ENCODE data around the gene CABLES1.
A peak's percentile ranks its signal among the peaks of the same experiment; 100 is the strongest.

Gene CABLES1

DNA sequence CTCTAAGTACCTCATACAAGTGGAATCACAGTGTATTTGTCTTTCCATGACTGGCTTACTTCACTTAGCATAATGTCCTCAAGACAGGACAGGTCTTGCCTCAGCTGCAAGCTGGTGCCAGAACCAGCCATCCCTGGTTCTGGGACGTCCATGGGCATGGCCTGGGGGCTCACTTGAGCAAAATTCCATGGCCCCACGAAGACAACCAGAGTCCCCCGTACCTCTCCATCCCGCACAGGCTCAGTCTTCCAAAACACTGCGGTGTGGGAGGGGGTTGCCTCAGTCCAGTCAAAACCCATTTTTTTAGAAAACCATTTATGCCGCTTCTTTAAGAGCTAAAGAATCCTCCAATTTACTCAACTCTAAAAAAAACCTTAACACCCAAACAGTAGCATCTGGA, 21.7 kb upstream of the CABLES1 start:
- DNase-seq = no peak

DNA sequence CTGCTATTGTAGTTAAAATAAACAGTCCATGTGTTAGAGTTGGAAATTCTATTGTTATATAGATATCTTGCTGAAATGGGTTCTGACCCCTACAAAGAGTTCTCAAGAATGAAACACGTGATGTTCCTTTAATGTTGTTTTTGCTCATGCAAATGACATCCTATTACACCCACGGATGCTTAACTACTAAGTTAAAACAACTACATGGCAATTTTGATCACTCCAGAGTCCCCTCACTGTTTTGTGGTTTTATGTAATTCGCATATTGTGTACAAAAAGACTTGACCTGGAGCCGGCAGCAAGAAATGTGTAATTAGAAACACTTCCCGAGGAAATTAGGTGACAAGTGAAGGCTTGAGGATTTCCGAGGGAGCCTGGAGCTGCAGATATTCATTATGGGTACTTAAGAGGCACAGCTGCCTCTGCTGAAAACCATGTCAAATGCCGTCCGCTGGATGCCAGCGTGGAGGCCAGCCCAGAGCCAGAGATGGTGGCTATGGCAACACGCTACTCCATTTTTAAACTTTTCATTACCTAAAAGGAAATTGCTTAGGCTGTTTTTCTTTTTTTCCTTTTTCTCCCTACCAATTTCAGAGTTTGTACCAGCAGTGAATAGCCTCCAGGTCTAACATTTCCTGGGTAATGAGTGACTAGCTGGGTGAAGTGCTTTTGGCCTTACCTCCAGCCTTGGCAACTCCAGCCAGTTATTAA, 21.0 kb upstream of the CABLES1 start:
- DNase-seq = no peak

DNA sequence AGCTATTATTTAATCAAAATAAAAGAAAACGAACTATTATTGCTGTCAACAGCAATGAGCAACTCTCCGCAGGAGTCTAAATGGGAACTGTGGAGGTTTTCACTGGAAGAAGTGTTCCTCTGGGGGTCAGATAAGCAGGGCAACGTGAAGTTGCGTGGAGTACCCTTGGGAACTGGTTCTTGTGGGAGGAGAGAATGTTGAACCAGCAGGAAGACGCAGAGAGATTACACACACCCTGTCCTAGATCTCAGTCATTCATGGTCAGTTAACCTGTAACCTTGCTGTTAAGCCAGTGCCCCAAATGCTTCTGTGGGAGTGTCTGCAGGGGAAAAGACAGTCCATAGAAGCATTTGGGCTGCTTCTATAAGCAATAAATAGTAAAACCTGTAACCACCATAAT, 20.4 kb upstream of the CABLES1 start:
- no peak for DNase-seq

DNA sequence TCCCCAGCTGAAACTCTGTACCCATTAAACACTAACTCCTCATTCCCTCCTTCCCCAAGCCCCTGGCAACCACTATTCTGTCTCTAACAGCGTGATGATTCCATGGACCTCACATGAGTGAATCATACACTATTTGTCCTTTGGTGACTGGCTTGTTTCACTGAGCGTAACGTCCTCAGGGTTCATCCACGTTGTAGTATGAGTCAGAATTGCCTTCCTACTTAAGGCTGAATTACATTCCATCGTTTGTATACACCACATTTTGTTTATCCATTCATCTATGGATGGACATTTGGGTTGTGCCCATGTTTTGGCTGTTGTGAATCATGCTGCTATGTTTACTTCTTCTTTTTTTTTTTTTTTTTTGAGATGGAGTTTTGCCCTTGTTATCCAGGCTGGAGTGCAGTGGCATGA, 19.6 kb upstream of the CABLES1 start:
- DNase-seq = no peak

DNA sequence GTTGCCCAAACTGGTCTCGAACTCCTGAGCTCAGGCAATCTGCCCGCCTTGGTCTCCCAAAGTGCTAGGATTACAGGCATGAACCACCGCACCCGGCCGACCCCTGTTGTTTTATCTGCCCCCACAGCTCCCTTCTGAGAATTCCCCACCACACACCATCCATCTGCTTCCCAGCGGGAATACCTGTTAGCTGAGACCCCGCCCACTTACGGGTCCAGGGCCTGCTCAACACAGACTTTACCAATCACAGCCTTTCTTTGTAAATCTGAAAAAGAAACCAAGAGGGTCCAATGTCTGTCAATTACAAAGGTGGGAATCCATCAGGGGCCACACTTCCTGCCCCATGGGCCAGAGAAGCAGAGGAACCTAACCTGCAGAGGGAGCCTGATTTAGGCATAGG, 14.2 kb upstream of the CABLES1 start:
- no peak for DNase-seq

DNA sequence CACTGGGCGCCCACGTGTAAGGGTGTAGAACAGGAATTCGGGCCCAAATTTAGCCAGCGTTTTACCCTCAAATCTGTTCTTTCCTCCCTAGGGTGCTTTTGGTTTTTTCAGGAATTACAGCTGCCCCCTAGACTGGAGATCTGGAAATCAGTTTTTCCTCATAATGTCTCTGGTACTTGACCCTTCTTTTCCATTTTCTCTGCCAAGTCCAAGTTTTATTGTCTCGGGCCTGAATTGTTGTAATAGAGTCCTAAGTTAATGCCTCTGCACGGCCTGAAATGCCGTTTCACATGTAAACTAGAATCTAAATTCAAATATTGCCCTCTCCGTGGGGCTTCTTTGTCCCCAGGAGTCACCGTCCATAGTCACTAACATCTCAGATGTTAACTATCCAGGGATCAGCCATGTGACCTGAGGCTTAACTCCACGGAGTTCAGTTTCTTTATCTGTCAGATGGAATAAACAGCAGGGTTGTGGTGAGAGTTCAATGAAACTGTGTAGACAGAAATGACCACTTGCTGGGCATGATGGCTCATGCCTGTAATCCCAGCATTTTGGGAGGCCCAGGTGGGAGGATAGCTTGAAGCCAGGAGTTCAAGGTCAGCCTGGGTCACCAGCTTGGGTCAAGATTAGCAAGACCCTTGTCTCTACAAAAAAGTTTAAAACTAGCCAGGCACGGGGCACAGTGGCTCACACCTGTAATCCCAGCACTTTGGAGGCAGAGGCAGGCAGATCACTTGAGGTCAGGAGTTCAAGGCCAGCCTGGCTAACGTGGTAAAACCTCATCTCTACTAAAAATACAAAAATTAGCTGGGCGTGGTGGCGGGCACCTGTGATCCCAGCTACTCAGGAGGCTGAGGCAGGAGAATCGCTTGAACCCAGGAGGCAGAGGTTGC, 12.7 kb upstream of the CABLES1 start:
- DNase-seq = no peak

DNA sequence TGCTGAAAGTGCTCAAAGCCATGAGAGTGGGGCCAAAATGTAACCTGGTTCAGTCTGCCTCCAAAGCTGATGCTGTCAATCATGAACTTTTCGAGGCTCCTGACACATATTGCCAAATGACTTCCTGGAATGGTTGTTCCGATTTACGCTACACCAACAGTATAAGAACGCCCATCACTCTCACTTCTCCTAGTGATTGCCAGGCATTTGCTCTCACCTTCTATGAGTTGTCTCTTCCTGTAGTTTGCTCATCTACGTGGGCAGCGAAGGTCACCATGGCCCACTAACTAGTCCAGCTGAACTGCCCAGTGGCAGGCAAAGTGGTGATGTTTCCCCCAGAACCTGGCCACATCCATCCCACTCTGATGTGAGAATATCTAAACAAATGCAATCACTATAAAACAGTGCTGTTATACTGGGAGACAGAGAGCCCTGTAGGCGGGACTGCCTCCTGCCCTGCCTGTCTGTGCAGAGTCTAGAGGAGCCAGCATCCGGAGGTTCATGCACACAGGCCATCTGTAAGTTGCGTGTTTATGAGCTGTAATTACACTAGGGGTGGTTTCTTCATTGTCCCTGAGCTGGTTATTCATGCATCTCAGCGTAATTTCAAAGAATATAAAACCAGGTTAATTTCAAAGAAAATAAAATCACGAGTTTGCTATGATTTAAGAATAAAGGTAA, 8.8 kb upstream of the CABLES1 start:
- DNase-seq = no peak

DNA sequence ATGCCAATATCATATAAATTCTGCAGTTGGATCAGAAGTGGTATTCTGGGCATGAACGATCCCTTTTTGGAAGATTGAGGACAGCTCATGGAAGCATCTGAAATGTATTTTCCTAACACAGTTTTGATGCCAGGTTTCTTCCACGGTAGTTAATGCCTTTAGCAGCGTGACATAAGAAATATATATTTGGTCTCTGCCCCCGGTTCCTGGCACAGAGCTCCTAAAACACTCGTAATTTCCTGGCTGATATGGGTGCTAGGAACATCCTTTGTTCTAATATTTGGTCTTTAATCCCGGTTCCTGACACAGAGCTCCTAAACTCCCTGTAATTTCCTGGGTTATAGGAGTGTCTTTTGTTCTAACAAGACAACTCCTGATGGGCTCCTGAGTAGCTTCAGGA, 8.2 kb upstream of the CABLES1 start:
- DNase-seq = no peak

DNA sequence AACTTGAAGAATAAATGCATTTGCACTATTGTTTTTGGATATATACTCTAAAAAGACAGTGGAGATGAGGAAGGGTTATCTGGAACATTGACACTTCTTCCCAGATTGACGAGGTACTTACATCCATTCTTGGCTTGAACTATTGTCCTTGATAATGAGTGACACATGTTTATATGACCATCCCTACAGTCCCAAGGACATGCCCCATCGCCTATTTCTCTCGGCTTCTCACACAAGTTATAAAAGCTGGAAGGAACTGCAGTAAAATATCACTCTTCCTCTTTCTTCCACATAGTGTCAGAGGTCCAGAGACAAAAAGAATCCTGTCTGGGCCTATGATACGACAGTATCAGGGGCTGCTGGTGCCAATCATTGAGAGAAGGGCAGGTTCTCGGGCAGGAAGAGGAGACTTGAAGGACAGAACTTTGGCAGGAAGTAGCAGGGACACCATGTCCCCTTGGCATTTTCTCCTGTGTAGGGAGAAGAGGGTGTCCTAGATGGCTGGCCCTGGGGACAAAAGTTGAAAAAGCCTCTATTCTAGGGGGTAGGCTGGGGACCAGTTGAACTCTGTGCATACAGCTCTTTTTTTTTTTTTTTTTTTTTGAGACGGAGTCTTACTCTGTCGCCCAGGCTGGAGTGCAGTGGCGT, 5.8 kb upstream of the CABLES1 start:
- DNase-seq = no peak

DNA sequence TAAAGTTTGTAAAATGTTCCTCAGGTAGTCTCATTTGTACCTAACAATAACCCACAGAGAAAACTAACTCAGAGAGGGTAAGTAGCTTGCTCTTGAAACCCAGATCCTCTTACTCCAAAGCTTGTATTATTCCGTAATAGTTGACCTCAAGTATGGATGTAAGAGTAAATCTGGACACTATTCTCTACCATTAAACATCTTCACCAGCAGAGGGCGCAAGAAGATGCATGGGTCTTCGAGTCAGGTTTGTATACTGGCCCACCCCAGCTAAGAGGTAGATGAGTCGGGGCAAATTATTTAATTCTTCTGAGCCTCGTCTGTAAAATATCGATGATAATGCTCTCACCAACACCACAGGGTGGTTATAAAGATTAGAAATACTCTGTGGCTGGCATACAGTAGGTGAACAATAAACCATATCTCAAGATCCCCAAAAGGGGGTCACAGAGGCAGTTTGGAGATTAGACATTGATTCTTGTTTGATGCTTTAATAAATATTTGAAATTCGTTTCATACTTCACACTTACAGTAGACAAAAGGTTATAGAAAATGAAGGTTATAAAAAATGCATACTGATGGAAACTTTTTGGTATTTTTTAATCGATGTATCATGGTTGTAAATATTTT, 3.5 kb upstream of the CABLES1 start:
- peak; percentile 67 for DNase-seq

DNA sequence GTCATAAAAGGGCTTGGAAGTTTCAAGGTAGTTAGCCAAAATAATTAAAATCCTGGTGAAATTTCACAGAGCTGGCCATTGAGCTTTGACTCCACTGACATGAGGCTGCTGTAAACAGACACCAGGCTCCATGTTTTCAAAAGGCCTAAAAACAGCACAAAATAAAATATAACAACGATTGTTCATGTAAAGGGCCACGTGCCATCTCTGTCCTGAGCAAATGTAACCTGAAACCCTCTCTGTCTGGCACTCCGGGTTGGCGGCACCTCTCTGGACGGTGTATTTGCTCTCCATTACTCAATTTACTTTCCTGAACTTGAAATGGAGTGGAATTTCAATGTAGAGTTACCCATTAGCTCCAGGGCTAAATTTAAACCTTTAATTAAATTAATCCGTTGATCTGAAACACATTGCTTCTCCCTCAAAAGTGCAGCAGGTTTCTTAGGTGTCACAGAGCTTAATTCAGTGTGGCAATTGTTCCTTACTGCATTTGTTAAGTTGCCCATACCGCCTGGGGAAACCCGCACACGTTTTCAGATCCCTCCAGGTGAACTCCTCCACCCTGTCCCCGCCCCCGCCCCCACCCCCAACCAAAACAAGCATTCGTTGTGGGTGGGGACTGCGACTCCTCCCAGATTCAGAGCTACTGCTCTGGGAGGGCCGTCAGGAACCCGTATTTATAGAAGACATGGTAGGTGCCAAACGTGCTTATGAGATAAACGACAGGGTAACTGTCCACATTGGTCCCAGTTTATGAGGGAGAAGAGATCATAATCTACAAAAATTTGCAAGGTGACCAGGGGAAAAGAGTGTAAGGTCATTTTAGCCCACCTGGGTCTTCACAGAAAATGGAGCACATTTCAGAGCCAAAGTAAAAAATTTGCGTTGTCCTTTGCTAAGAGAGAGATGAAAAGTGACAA, 1.2 kb upstream of the CABLES1 start:
- DNase-seq = peak; percentile 59

DNA sequence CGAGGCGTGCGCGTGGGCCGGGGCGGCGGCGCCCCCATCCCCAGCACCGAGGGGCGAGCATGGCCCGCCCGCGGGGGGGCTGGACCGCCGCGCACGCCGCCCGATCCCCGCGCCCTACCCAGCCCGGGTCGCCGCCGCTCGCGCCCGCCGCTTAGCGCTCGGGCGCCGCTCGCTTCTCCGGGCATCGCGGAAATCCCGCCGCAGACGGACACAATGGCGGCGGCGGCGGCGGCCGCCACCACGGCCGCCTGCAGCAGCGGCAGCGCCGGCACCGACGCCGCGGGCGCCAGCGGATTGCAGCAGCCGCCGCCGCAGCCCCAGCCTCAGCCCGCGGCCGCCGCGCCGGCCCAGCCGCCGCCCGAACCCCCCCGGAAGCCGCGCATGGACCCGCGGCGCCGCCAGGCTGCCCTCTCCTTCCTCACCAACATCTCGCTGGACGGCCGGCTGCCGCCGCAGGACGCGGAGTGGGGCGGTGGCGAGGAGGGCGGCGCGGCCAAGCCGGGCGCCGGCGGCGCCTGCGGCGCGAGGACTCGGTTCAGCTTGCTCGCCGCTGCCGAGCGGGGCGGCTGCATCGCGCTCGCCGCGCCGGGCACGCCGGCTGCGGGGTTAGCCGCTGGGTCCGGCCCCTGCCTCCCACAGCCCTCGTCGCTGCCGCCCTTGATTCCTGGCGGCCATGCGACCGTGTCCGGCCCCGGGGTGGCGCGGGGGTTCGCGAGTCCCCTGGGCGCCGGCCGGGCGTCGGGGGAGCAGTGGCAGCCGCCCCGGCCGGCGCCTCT, 453 bp downstream of the CABLES1 start:
- peak; percentile 37 for DNase-seq

DNA sequence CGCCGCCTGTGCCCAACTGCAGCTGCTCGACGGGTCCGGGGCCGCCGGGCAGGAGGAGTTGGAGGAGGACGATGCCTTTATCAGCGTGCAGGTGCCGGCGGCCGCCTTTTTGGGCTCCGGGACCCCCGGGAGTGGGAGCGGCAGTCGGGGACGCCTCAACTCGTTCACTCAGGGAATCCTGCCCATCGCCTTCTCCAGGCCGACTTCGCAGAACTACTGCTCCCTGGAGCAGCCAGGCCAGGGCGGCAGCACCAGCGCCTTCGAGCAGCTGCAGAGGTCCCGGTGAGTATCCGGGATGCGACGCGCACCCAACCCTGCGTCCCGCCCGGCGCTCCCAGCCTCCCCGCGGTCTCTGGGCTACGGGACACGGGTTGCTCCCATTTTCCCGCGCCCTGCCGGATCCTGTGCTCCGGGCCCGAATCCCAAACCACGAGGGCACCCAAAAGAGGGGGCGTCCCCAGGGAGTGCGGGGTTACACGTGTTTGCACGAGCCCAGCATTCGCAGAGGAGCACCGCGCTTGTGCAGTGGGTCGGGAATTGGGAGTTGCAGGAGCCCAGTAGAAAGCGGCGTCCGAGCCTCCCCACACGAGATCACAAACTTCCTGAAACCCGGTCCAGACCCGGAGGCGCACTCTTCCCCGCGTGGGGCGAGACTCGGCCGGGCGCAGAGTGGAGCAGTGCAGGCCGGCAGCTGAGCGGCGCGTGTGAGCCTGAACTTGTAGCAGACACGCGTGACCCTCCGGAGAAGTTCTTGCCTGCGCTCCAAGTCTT, 1.2 kb downstream of the CABLES1 start:
- DNase-seq = peak; percentile 37

DNA sequence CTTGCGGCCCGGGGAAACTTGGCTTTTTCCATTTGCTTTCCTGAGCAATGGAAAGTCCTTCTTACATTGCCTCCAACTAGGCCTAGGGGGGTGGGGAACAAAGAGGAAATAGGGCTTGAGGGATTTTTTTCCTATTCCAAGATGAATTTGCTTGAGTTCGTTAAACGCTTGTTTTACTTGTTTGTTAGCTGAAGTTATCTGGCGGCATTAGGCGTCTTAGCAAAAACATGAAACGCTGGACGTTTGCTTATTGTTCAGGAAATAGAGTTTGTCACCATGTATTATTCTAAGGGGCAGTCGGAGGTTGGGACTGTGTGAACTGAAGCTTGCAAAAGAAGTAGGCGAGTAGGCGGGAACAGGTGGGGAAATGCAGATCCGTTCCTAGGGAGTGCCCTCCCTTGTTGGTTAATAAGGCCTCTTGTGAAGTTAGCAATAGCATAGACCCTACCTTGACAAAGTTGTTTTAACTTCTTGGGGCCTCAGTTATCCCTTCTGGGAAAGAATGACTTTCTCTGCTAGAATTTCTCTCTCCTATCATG, 1.9 kb downstream of the CABLES1 start:
- no peak for DNase-seq

DNA sequence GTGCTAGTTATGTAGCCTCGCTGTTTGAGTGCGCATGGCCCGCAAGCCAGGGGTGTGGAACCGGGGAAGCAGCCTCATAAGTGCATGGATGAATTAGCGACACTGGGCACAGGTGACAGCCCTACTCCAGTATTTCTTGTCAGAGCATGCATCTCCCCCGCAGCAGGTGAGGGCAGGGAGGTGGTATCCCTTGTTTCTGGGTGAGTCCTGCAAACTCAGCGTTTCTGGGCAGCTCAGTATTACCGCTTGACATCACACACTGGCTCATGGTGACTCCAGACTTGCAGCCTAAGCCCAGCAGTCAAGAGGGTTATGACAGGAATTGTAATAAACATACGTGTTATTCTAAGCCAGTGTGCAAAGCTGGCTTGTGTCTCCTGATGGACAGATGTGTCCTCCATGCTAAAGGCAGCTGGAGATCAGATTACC, 2.5 kb downstream of the CABLES1 start:
- DNase-seq = no peak

DNA sequence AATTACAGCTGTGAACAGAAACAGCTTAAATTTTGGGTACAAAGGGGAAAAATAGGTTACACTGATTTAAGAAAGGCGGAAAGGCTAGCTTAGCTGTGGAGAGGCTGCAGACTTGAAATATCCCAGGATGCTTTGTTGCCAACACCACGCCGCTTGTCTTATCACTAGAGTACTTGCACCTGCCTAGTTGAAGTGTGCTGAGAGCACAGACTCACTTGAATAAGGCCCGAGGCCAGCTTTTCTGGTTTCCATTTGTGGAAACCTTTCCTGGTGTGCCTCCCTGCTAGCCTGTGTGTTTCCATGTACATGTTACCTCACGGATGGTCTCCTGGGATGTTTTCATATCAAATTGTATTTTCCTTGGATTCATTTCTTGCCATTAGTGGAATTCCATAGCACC, 3.2 kb downstream of the CABLES1 start:
- no peak for DNase-seq

DNA sequence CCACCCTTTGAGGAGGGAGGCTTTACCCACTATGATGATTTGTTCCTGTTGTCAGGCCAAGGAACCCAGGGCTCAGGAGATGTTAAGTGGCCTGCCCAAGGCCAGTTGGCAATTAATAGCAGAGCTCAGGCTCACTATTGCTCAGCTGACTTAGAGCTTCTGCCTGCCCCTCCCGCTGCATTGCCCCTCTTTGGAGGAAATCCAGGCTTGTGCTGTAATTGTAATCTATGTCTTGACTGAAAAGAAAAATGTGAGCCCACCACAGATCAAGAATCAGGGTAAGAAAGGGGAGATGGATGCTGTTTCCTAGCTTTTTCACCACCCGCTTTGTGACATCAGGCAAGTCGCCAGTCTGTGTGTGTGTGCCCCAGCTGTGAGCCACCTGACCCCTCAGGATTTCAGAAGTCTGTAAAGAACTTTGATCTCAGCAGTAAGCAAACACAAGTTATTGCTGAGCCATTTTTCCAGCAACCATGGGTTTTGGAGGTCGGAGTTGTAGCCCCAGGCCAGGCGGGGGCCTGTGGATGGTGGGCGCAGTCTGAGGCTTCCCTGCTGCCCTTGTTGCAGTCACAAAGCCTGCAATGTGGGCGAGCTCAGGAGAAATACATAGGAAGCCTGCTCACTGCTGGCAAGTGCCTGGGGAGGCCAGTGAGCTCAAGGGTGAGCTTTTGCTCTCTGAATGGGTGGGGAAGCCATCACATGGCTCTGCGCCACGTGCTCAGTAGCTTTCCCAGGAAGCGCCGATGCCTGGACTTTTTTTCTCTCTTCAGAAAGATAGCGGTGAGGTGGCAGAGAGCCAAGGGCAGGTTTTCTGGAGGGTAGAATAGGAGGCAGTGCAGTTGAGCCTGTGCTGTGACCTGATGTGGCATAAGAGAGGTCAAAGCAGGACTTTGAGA, 6.1 kb downstream of the CABLES1 start:
- DNase-seq = no peak

DNA sequence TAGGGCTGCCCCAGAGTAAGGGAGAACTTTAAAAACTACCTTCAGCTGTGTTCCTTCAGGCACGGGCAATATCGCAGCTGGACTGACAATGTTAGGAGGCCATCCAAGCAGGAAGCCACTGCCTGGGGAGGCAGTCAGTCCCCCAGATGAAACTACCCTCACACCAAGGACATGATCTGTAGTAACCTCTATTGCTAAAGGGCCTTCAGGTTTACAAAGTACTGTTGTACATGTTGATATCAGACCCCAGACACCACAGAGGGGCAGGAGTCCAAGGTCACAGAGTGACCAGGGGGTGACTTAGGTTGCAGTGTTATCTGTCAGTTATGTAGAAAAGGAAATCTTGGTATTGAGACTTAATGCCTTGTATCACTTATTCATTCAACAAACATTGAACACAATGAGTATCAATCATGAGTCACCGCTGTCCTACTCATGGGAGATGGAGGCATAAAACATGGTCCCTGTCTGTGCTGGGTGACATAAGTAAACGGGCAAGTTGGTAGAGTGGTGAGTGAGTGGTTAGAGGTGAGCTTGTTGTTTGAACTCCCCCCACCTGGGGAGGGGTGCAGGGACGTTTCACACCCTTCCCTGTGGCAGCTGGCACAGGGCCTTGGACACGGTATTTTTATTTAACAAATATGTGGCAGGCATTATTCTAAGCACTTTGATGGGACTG, 7.1 kb downstream of the CABLES1 start:
- DNase-seq = no peak
